ENCODE data around the gene DNAJA3. TPM values are rescaled to one million over a fixed set of nuclear protein-coding genes. Genes with fewer than 3 reads are reported as not detected.
"Not testable (repeated sequence)": the region's sequence is repeated elsewhere in the genome, so short reads cannot be mapped to it uniquely, and the experiment has no call there.

DNAJA3 gene
- total RNA-seq, 1 donor from 2014 or later: 31.1 TPM

- H3K27ac Mint-ChIP-seq (ENCODE audit: unreplicated experiment): peak overlapping the region; percentile 77
- H3K27me3 Mint-ChIP-seq (ENCODE audit: unreplicated experiment): no peaks in the 10 kb centered on the region
- H3K4me3 Mint-ChIP-seq (ENCODE audit: unreplicated experiment): peak overlapping the region; percentile 4
- H3K4me1 Mint-ChIP-seq (ENCODE audit: unreplicated experiment): peaks cover 62% of the 10 kb centered on the region
- TF ChIP-seq CTCF (IDR thresholded peaks at IDR 0.05): no peak
- peak; percentile 88 for DNase-seq (ENCODE audit: extremely low spot score, unreplicated experiment)
- no peaks in the 10 kb centered on the region for H3K36me3 Mint-ChIP-seq (ENCODE audit: unreplicated experiment)
- no peaks in the 10 kb centered on the region for H3K9me3 Mint-ChIP-seq (ENCODE audit: unreplicated experiment)
Measured at GRCh38 chr16:4392382-4393239, 33.1 kb upstream of the DNAJA3 start.

DNA sequence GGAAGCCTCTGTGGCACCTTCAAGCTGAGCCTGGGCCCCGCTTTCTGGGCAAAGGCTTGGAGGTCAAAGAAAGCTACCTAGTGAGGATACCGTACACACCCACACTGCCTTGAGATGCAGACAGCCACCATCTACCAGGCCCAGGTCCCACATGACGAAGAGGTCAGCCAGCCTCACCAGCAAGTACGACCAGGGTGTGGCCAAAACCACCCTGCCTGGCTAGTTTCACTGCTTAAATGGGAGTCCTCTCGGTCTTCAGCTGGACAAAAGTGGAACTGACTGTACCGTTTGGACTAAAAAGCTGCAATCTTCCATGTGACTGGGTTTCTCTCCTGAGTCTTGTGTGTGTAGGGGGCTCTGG is 32.4 kb upstream of the DNAJA3 start:
- Mint-ChIP-seq H3K36me3 (ENCODE audit: unreplicated experiment) (no peaks in the 10 kb centered on the region), H3K27ac (ENCODE audit: unreplicated experiment) (peak overlapping the region; percentile 77), H3K4me3 (ENCODE audit: unreplicated experiment) (no peak overlapping the region), H3K27me3 (ENCODE audit: unreplicated experiment) (no peaks in the 10 kb centered on the region), H3K9me3 (ENCODE audit: unreplicated experiment) (no peaks in the 10 kb centered on the region), H3K4me1 (ENCODE audit: unreplicated experiment) (peaks cover 56% of the 10 kb centered on the region)
- TF ChIP-seq CTCF (IDR thresholded peaks at IDR 0.05): no peak
- DNase-seq (ENCODE audit: extremely low spot score, unreplicated experiment): no peak

- Mint-ChIP-seq H3K27ac (ENCODE audit: unreplicated experiment) (peak overlapping the region; percentile 77), H3K4me1 (ENCODE audit: unreplicated experiment) (peaks cover 50% of the 10 kb centered on the region)
- not testable (repeated sequence) for H3K9me3 Mint-ChIP-seq (ENCODE audit: unreplicated experiment); H3K36me3 Mint-ChIP-seq (ENCODE audit: unreplicated experiment); H3K4me3 Mint-ChIP-seq (ENCODE audit: unreplicated experiment); H3K27me3 Mint-ChIP-seq (ENCODE audit: unreplicated experiment); DNase-seq (ENCODE audit: extremely low spot score, unreplicated experiment)
Measured at GRCh38 chr16:4393850-4394249, 31.8 kb upstream of the DNAJA3 start.

DNA sequence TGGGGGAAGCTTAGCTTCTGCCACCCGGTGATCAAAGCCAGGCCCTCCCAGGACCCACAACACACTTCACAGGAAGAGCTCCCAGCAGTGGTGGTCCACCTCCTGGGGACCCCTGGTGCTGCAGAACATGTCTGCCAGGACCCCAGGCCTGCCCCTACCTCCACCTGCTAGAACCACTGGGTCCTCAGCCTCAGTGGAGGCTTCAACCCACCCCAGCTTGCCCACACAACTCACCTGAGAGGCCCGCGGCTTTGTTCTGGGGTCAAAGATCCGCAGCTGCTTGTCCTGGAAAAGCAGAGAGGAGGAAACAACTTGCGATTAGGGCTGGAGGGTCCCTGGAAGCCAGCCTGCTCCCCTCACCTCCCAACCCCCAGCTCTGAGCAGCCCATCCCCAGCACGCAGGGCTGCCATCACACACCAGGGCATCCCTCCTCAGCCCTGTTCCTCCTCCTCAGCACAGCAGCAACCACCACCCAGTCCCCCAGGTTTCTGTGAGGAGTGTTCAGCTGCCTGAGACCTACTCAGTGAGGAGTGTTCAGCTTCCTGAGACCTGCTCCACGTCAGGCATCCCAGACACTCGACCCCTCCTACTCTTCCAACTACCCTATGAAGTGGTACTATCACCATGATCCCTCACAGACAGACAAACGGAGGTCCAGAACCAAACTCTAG is 30.5 kb upstream of the DNAJA3 start:
- H3K9me3 Mint-ChIP-seq (ENCODE audit: unreplicated experiment): no peaks in the 10 kb centered on the region
- H3K27ac Mint-ChIP-seq (ENCODE audit: unreplicated experiment): no peak overlapping the region
- no peak for TF ChIP-seq CTCF (IDR thresholded peaks at IDR 0.05)
- H3K27me3 Mint-ChIP-seq (ENCODE audit: unreplicated experiment): no peaks in the 10 kb centered on the region
- H3K4me3 Mint-ChIP-seq (ENCODE audit: unreplicated experiment): no peak overlapping the region
- H3K36me3 Mint-ChIP-seq (ENCODE audit: unreplicated experiment): peaks cover 4% of the 10 kb centered on the region
- peaks cover 37% of the 10 kb centered on the region for H3K4me1 Mint-ChIP-seq (ENCODE audit: unreplicated experiment)
- DNase-seq (ENCODE audit: extremely low spot score, unreplicated experiment): no peak

DNA sequence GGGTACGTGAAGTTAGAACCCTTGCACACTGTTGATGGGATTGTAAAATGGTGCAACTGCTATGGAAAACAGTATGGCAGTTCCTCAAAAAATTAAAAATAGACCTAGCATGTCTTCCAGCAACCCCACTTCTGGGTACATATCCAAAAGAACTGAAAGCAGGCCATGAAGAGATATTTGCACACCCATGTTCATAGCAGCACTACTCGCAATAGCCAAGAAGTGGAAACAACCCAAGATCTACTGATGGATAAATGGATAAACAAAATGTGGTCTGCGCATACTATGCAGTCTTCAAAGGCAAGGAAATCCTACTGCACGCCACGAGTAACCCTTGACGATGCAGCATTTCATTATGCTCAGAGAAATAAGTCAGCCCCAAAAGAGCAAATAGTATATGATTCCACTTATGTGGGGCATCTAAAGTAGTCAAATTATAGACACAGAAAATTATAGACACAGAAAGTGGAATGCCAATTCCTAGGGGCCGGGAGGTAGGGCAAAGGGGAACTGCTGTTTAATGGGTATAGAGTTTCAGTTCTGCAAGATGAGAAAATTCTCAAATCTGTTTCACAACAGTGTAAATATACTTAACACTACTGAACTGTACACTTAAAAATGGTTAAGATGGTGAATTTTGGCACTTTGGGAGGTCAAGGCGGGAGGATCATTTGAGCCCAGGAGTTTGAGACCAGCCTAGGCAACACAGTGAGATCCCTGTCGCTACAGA is 26.5 kb upstream of the DNAJA3 start:
- Mint-ChIP-seq H3K9me3 (ENCODE audit: unreplicated experiment) (no peaks in the 10 kb centered on the region), H3K27me3 (ENCODE audit: unreplicated experiment) (no peaks in the 10 kb centered on the region), H3K4me3 (ENCODE audit: unreplicated experiment) (no peak overlapping the region), H3K4me1 (ENCODE audit: unreplicated experiment) (peaks cover 8% of the 10 kb centered on the region), H3K36me3 (ENCODE audit: unreplicated experiment) (peaks cover 14% of the 10 kb centered on the region), H3K27ac (ENCODE audit: unreplicated experiment) (no peak overlapping the region)
- no peak for TF ChIP-seq CTCF (IDR thresholded peaks at IDR 0.05)
- no peak for DNase-seq (ENCODE audit: extremely low spot score, unreplicated experiment)
